Esophagus (tissue), 2 donors: ENCODE results near the gene FAU. TPM values are rescaled to one million over a fixed set of nuclear protein-coding genes. Genes with fewer than 3 reads are reported as not detected.

Experiments
- H3K27ac ChIP-seq, 2 donors: one replicate each; pipeline ENCODE4 v1.5.1; 2013; ENCODE audit warnings: low read depth in 2 of 2, mild to moderate bottlenecking in 2 of 2, inconsistent platforms in 1 of 2, low read length in 1 of 2, moderate library complexity in 1 of 2
- H3K27me3 ChIP-seq, 2 donors: one replicate each; pipeline ENCODE4 v1.6.1; 2013; ENCODE audit warnings: low read length in 2 of 2, control low read depth in 1 of 2, mild to moderate bottlenecking in 1 of 2; ENCODE audit not compliant: insufficient read depth in 2 of 2, control insufficient read depth in 1 of 2
- H3K36me3 ChIP-seq, 2 donors: one replicate each; pipeline ENCODE4 v1.6.1; 2013; ENCODE audit warnings: low read length in 1 of 2; ENCODE audit not compliant: control insufficient read depth in 2 of 2, insufficient read depth in 2 of 2
- H3K4me1 ChIP-seq, 2 donors: one replicate each; pipeline ENCODE4 v1.6.1; 2013; ENCODE audit warnings: low read length in 1 of 2; ENCODE audit not compliant: control insufficient read depth in 2 of 2, insufficient read depth in 2 of 2
- H3K4me3 ChIP-seq, 2 donors: one replicate each; pipeline ENCODE4 v1.5.1; 2013; ENCODE audit warnings: low read length in 2 of 2, mild to moderate bottlenecking in 2 of 2, low read depth in 1 of 2, moderate library complexity in 1 of 2
- H3K9me3 ChIP-seq, 2 donors: one replicate each; pipeline ENCODE4 v1.6.1; 2013; ENCODE audit warnings: mild to moderate bottlenecking in 2 of 2, low read depth in 1 of 2, low read length in 1 of 2, moderate library complexity in 1 of 2; ENCODE audit not compliant: control insufficient read depth in 2 of 2, insufficient read depth in 1 of 2
- WGBS, 2 donors: extraction: QIAGEN DNeasy Blood & Tissue Kit; methylation state at CpG; one replicate each; pipeline ENCODE4 v1.1.7; 2013; 5-methylcytosine and 5-hydroxymethylcytosine counted together
- polyA plus RNA-seq, 2 donors: library from polyadenylated mRNA; stranded (reverse); fragments of 200-250 nt; gene quantifications; one replicate each; pipeline ENCODE4 v1.2.3, GENCODE V29; 2013
- donor health status: healthy with polysubstance abuse.
- donor health status: Bipolar disorder and iron deficiency.

Gene FAU
- polyA plus RNA-seq, 2 donors: 789 to 817 TPM

DNA sequence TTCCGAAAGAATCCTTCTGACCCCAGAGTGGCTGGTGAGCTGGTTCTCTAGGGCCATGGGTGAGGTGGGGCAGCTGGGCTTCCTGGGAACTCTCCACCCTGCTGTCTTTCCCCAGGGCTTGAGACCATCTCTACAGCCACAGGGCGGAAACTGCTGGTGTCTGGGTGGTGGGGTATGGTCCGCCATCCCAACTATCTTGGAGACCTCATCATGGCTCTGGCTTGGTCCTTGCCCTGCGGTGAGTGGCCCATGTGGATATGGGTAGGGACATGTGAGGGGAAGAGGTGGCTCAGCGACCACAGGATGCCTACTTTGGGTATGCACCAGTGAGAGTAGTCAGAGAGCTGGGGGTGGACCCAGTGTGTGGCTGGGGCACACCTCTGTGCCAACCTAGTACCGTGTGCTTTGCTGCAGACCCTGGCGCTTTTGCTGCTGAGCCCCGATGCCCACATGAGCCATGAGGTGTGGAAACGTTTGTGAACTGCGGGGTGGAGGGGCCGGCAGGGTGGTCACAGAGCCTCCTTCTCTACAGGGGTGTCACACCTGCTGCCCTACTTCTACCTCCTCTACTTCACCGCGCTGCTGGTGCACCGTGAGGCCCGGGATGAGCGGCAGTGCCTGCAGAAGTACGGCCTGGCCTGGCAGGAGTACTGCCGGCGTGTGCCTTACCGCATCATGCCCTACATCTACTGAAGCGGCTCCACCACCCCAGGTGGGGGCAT is 6.4 kb downstream of the FAU start:
- H3K27ac ChIP-seq: peak overlapping the region in 1 of 2 donors; percentile 94
- 89 to 91% methylated on average over 21 of the region's 21 CpGs for WGBS, 2 donors
- no peaks in the 10 kb centered on the region for H3K9me3 ChIP-seq
- no peak overlapping the region for H3K4me3 ChIP-seq
- peaks cover 9 to 33% of the 10 kb centered on the region in 2 donors for H3K4me1 ChIP-seq
- peaks cover 0 to 23% of the 10 kb centered on the region in 2 donors for H3K36me3 ChIP-seq
- no peaks in the 10 kb centered on the region for H3K27me3 ChIP-seq

DNA sequence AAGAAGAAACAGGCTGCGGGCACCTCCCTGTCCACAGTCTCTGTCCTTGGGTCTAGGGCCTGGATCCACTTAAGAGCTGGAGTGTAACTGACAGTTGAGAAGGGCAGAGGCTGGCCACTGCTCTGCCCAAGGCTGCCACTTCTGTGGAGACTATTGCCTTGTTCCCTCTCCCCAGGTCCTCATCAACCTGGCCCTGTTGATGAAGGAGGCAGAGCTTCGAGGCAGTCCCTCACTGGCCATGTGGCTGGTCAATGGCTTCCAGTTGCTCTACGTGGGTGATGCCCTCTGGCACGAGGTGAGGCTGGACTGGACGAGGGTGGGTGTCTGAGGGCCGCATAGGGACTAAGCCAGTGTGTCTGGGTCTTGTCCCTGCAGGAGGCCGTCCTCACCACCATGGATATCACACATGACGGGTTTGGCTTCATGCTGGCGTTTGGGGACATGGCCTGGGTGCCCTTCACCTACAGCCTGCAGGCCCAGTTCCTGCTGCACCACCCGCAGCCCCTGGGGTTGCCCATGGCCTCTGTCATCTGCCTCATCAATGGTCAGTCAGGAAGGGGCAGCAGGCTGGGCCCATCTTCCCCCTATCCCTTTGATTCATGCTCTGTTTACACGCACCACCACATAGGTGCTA is 7.3 kb downstream of the FAU start:
- Histone ChIP-seq H3K27me3 (no peaks in the 10 kb centered on the region), H3K4me1 (peaks cover 9 to 38% of the 10 kb centered on the region in 2 donors), H3K36me3 (peaks cover 0 to 19% of the 10 kb centered on the region in 2 donors), H3K4me3 (no peak overlapping the region), H3K9me3 (no peaks in the 10 kb centered on the region), H3K27ac (no peak overlapping the region)
- 84 to 87% methylated on average over 11 of the region's 11 CpGs for WGBS, 2 donors

DNA sequence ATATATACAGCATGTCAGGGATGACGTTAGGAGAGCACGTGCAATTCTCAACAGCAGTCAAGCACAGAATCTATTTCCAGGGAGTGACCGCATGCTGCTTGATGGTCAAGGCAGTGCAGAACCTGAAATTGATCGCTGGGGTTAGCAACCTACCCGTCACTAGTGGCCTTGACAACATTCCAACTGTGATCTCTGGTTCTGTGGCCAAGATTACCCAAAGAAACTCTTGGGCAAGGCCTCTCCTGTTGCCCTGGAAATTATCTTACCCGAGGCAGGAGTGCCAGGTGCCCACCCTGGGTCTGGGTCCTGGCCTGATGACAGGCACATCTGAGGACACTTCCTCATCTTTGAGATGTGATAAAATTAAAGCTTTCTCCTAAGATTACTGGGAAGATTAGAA is 8.1 kb downstream of the FAU start:
- Histone ChIP-seq H3K27ac (no peak overlapping the region), H3K4me3 (no peak overlapping the region), H3K27me3 (no peaks in the 10 kb centered on the region), H3K4me1 (peaks cover 11 to 45% of the 10 kb centered on the region in 2 donors), H3K9me3 (no peaks in the 10 kb centered on the region), H3K36me3 (peaks cover 0 to 22% of the 10 kb centered on the region in 2 donors)
- 52 to 74% methylated on average over 6 of the region's 6 CpGs for WGBS, 2 donors

DNA sequence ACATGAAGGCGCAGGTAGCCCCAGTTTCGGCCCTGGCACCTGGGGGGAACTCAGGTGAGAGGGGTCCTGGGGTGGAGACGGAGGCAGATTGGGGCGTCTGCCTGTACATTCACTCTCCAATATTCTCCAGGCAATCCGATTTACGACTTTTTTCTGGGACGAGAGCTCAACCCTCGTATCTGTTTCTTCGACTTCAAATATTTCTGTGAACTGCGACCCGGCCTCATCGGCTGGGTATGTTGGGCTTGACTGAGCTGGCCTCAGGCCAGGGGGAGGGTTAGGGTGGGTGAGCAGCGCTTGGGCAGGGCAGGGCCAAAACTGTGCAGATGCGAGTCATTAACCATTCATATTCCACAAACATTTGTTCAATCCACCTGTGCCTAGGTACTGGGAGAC is 8.6 kb downstream of the FAU start:
- no peaks in the 10 kb centered on the region for H3K9me3 ChIP-seq
- H3K4me3 ChIP-seq: peak overlapping the region; percentile 55 to 59
- peaks cover 11 to 48% of the 10 kb centered on the region in 2 donors for H3K4me1 ChIP-seq
- 16 to 18% methylated on average over 14 of the region's 14 CpGs for WGBS, 2 donors
- peaks cover 0 to 26% of the 10 kb centered on the region in 2 donors for H3K36me3 ChIP-seq
- H3K27me3 ChIP-seq: no peaks in the 10 kb centered on the region
- no peak overlapping the region for H3K27ac ChIP-seq

DNA sequence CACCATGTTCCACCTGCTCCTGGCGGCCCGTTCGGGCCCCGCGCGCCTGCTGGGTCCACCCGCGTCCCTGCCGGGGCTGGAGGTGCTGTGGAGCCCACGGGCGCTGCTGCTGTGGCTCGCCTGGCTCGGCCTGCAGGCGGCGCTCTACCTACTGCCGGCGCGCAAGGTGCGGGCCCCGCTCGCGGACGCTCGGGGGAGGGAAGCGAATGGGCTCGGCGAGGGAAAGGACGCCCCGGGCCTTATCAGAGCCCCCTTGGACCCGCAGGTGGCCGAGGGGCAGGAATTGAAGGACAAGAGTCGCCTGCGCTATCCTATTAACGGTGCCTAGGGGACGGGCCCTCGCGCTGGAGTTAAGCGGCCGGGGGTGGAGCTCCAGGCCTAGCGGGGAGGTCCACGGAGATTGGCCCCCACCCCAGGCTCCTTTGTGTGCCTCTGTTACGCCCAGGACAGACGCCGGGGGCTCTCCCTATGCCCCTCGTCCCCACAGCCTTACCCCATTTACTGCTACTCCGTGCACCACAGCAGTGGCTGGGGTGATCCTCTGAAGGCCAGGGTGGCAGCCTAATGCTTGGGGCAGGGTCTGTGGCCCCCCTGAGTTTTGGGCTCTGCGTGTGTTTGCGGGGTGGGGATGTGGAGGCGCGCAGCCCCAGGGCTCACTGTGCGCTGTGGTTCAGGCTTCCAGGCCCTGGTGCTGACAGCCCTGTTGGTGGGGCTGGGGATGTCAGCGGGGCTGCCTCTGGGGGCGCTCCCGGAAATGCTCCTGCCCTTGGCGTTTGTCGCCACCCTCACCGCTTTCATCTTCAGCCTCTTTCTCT is 9.2 kb downstream of the FAU start:
- H3K4me1 ChIP-seq: peaks cover 11 to 48% of the 10 kb centered on the region in 2 donors
- no peaks in the 10 kb centered on the region for H3K9me3 ChIP-seq
- H3K4me3 ChIP-seq: peak overlapping the region; percentile 55 to 59
- peaks cover 0 to 32% of the 10 kb centered on the region in 2 donors for H3K36me3 ChIP-seq
- 1 to 3% methylated on average over 44 to 57 of the region's 57 CpGs for WGBS, 2 donors
- peak overlapping the region; percentile 58 to 80 for H3K27ac ChIP-seq
- H3K27me3 ChIP-seq: no peaks in the 10 kb centered on the region

DNA sequence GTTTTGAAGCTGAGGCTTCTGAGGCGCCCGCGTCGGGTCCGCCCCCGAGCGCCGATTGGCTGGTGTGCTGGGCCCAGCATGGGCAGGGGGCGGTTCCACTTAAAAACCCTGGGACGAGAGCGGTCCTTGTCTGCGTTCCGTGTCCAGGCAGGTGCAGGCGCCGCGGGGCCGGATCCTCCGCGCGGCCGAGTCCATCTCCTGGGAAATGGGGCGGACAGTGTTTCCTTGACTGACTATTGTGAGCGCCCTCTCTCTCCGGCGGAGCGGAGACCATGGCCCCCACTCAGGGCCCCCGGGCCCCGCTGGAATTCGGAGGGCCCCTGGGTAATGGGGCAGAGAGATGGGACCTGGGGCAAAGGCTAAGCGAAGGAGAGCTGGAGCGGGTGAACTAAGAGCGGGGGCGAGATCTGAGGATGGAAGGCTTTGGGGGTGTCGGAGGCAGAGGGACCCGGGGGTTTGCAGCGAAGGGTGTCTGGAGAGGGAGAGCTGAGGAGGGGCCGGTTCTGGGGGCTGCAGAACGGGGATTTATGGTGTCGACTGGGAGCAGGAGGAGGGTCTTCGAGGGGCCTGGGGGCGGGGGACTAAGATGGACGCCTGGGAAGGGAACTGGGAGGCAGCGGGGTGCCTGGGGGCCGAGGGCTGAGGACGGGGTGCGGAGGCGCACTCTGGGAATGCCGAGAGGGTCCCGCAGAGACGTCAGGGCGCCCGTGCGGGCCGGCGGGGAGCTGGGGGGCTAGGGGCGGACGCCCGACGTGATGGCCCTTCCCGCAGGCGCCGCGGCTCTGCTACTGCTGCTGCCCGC is 10.0 kb downstream of the FAU start, which contains the start of gene TM7SF2:
TM7SF2 (plus strand) TSS at position 129 of the 802 bp plus-strand sequence; CDS start at position 273, 144 bp downstream.
- Histone ChIP-seq H3K27me3 (no peaks in the 10 kb centered on the region), H3K4me3 (peak within 1 kb of the TSS; percentile 55 to 59), H3K9me3 (no peaks in the 10 kb centered on the region), H3K4me1 (peaks cover 11 to 48% of the 10 kb centered on the region in 2 donors), H3K36me3 (peaks cover 0 to 40% of the 10 kb centered on the region in 2 donors), H3K27ac (peak within 1 kb of the TSS; percentile 58 to 83)
- 1% methylated on average over 43 to 64 of the region's 64 CpGs for WGBS, 2 donors

DNA sequence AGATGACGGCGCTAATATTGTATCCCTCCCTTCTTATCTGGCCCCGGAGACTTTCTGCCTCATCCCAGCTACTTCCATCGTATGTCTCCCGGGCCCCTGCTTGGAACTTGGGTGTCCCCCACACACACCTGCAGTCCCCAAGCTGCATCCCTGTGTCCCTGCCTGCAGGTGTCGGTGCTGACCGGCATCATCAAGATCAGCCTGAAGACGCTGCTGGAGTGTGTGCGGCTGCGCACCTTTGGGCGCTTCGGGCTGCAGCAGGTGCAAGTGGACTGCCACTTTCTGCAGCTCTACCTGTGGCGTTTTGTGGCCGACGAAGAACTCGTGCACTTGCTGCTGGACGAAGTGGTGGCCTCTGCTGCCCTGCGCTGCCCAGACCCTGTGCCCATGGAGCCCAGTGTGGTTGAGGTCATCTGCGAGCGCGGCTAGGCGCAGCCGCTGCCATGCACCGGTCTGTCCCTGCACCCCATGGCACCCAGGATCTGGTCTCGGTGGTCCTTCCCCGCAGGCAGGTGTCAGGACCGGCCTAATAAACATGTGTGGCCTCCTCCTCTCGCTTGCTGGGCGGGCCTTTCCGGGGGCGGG is 10.7 kb downstream of the FAU start:
- no peaks in the 10 kb centered on the region for H3K9me3 ChIP-seq
- peaks cover 0 to 41% of the 10 kb centered on the region in 2 donors for H3K36me3 ChIP-seq
- H3K27ac ChIP-seq: peak overlapping the region; percentile 56 to 83
- no peaks in the 10 kb centered on the region for H3K27me3 ChIP-seq
- 59 to 63% methylated on average over 31 of the region's 31 CpGs for WGBS, 2 donors
- H3K4me1 ChIP-seq: peaks cover 11 to 43% of the 10 kb centered on the region in 2 donors
- H3K4me3 ChIP-seq: no peak overlapping the region

DNA sequence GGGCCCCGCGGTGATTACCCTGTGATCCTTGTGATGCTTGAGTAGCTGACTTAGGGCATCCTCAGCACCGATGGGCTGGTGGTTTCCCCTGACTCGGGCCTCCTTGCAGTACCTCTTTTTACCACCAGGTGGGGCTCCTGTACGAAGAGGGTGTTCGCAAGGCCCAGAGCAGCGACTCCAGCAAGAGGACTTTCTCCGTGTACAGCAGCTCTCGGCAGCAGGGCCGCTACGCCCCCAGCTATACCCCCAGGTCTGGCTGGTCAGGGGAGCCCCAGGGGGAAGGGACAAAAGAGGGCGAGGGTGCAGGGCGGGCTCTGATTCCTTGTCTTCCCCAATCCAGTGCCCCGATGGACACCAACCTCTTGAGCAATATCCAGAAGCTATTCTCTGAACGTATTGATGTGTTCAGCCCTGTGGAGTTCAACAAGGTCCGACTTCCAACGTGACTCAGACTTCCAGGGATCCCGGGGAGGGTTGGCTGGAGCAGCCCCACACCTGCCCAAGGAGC is 11.5 kb downstream of the FAU start:
- peak overlapping the region; percentile 56 to 83 for H3K27ac ChIP-seq
- no peak overlapping the region for H3K4me3 ChIP-seq
- H3K4me1 ChIP-seq: peaks cover 7 to 35% of the 10 kb centered on the region in 2 donors
- WGBS, 2 donors: 8 to 11% methylated on average over 18 of the region's 18 CpGs
- peaks cover 0 to 38% of the 10 kb centered on the region in 2 donors for H3K36me3 ChIP-seq
- H3K9me3 ChIP-seq: no peaks in the 10 kb centered on the region
- no peaks in the 10 kb centered on the region for H3K27me3 ChIP-seq
